Neural progenitor cell (in vitro differentiated cells): Measurements from ENCODE around the gene POMZP3. TPM values are rescaled to one million over a fixed set of nuclear protein-coding genes. Genes with fewer than 3 reads are reported as not detected.
"Not testable (repeated sequence)": the region's sequence is repeated elsewhere in the genome, so short reads cannot be mapped to it uniquely, and the experiment has no call there.

Experiments used
- DNase-seq: peaks from one replicate; pipeline ENCODE4 v3.0.0-alpha.2; 2016; ENCODE audit warnings: low spot score
- H2AFZ ChIP-seq: fragments of 200-600 bp; sonication (generic); replicated peaks from 2 replicates; pipeline ENCODE4 v1.6.1; 2016; ENCODE audit warnings: antibody characterized with exemption
- H3F3A ChIP-seq: fragments of 200-600 bp; sonication (generic); 2 replicates; pipeline ENCODE4 v1.6.1; 2016; ENCODE audit warnings: antibody characterized with exemption, low read depth
- H3K27ac ChIP-seq: fragments of 200-600 bp; sonication (generic); 2 replicates; pipeline ENCODE4 v1.5.1; 2016; ENCODE audit warnings: mild to moderate bottlenecking
- H3K27me3 ChIP-seq: fragments of 200-600 bp; sonication (generic); 2 replicates; pipeline ENCODE4 v1.6.1; 2016; ENCODE audit warnings: mild to moderate bottlenecking, moderate library complexity
- H3K36me3 ChIP-seq: fragments of 200-600 bp; sonication (generic); 2 replicates; pipeline ENCODE4 v1.5.1; 2016
- H3K4me1 ChIP-seq: fragments of 200-600 bp; sonication (generic); 2 replicates; pipeline ENCODE4 v1.6.1; 2016; ENCODE audit warnings: mixed run types
- H3K4me2 ChIP-seq: fragments of 200-600 bp; sonication (generic); 2 replicates; pipeline ENCODE4 v1.6.1; 2016
- H3K4me3 ChIP-seq: fragments of 200-600 bp; sonication (generic); 2 replicates; pipeline ENCODE4 v1.5.1; 2016
- H3K79me2 ChIP-seq: fragments of 200-600 bp; sonication (generic); 2 replicates; pipeline ENCODE4 v1.6.1; 2016; ENCODE audit warnings: low read depth
- H3K9ac ChIP-seq: fragments of 200-600 bp; sonication (generic); 2 replicates; pipeline ENCODE4 v1.6.1; 2016
- H3K9me3 ChIP-seq: fragments of 200-600 bp; sonication (generic); 2 replicates; pipeline ENCODE4 v1.5.1; 2016; ENCODE audit warnings: low read depth
- H4K20me1 ChIP-seq: fragments of 200-600 bp; sonication (generic); 2 replicates; pipeline ENCODE4 v1.6.1; 2016; ENCODE audit warnings: low read depth
- H3K27ac Mint-ChIP-seq: 3 replicates; pipeline ENCODE4 v1.8.0; 2021; ENCODE audit warnings: mixed read lengths
- H3K27me3 Mint-ChIP-seq: 2 replicates; pipeline ENCODE4 v1.8.0; 2022; ENCODE audit warnings: low read depth, mild to moderate bottlenecking, inconsistent platforms, moderate library complexity, mixed read lengths; ENCODE audit not compliant: insufficient read depth
- H3K36me3 Mint-ChIP-seq: 3 replicates; pipeline ENCODE4 v1.8.0; 2021; ENCODE audit warnings: mixed read lengths
- H3K4me1 Mint-ChIP-seq: 3 replicates; pipeline ENCODE4 v1.8.0; 2021; ENCODE audit warnings: mixed read lengths
- H3K4me3 Mint-ChIP-seq: 3 replicates; pipeline ENCODE4 v1.8.0; 2021; ENCODE audit warnings: mild to moderate bottlenecking, moderate library complexity, mixed read lengths
- H3K9me3 Mint-ChIP-seq: 3 replicates; pipeline ENCODE4 v1.8.0; 2020; ENCODE audit warnings: mixed read lengths
- CTCF ChIP-seq: fragments of 200-600 bp; sonication (generic); IDR thresholded peaks from 2 replicates; pipeline ENCODE4 v1.5.1; 2017; ENCODE audit warnings: antibody characterized with exemption, mild to moderate bottlenecking
- total RNA-seq: library from RNA; depleted of rRNA; stranded (reverse); fragments of >200 nt; gene quantifications from 2 replicates; pipeline ENCODE4 v1.2.3, GENCODE V29; 2015; ENCODE audit warnings: low replicate concordance

The POMZP3 gene
- total RNA-seq, 1 donor from 2014 or later, result 0.37 TPM

- not testable (repeated sequence) for H3K9me3 Mint-ChIP-seq, H3F3A ChIP-seq, H3K4me2 ChIP-seq, H4K20me1 ChIP-seq, H2AFZ ChIP-seq, H3K36me3 Mint-ChIP-seq, H3K4me1 ChIP-seq, H3K4me1 Mint-ChIP-seq, H3K79me2 ChIP-seq, H3K27me3 Mint-ChIP-seq, H3K9me3 ChIP-seq, H3K9ac ChIP-seq, H3K4me3 ChIP-seq, H3K27ac Mint-ChIP-seq, H3K27me3 ChIP-seq, H3K36me3 ChIP-seq, H3K4me3 Mint-ChIP-seq, H3K27ac ChIP-seq
- TF ChIP-seq CTCF, result peak; percentile 56
- DNase-seq, result peak; percentile 2
Measured at GRCh38 chr7:76637061-76637691, 10.1 kb upstream of the POMZP3 start.

- H3K27me3 Mint-ChIP-seq, H3K36me3 ChIP-seq, H3K79me2 ChIP-seq, H3K27me3 ChIP-seq, H3K4me1 Mint-ChIP-seq, H3K27ac ChIP-seq, H3K9me3 ChIP-seq, H3F3A ChIP-seq, H2AFZ ChIP-seq, H3K36me3 Mint-ChIP-seq, H3K4me1 ChIP-seq, H4K20me1 ChIP-seq, H3K9me3 Mint-ChIP-seq: not testable (repeated sequence)
- Histone ChIP-seq H3K9ac (peak overlapping the region; percentile 79), H3K4me3 (peak overlapping the region; percentile 56), H3K4me2 (peak overlapping the region; percentile 74)
- DNase-seq, result peak; percentile 28
- H3K4me3 Mint-ChIP-seq, result peak overlapping the region; percentile 94
- H3K27ac Mint-ChIP-seq, result peak overlapping the region; percentile 95
Measured at GRCh38 chr7:76626581-76626980, 498 bp downstream of the POMZP3 start.

- not testable (repeated sequence) for H3K4me3 Mint-ChIP-seq, H3K36me3 Mint-ChIP-seq, H3K27ac ChIP-seq, H3K79me2 ChIP-seq, H3K27me3 ChIP-seq, H3K4me1 Mint-ChIP-seq, H4K20me1 ChIP-seq, H3K27ac Mint-ChIP-seq, H3K9me3 Mint-ChIP-seq, H3K4me1 ChIP-seq, H3F3A ChIP-seq, DNase-seq, H3K9me3 ChIP-seq, H3K9ac ChIP-seq, H3K4me3 ChIP-seq, H3K36me3 ChIP-seq, H2AFZ ChIP-seq, H3K27me3 Mint-ChIP-seq, H3K4me2 ChIP-seq
Measured at GRCh38 chr7:76619439-76620190, 7.5 kb downstream of the POMZP3 start.

GRCh38 chr7:76613783-76614182 lies 13.3 kb downstream of the POMZP3 start:
- not testable (repeated sequence) for H3K36me3 Mint-ChIP-seq

GRCh38 chr7:76612232-76612631 lies 14.8 kb downstream of the POMZP3 start:
- H3K4me1 ChIP-seq, H3K27ac ChIP-seq, H3F3A ChIP-seq, H3K36me3 Mint-ChIP-seq, H2AFZ ChIP-seq, H3K4me3 ChIP-seq, H3K9ac ChIP-seq, H3K9me3 Mint-ChIP-seq, H3K27me3 ChIP-seq, H4K20me1 ChIP-seq, DNase-seq, H3K4me1 Mint-ChIP-seq, H3K4me2 ChIP-seq, H3K27ac Mint-ChIP-seq, H3K36me3 ChIP-seq, H3K9me3 ChIP-seq, H3K4me3 Mint-ChIP-seq, H3K79me2 ChIP-seq, H3K27me3 Mint-ChIP-seq: not testable (repeated sequence)

More at GRCh38 chr7:76613783-76614182, 13.3 kb downstream of the POMZP3 start:
- not testable (repeated sequence) for H3K4me3 ChIP-seq, H3K4me1 Mint-ChIP-seq, H3K27ac Mint-ChIP-seq, H3K27ac ChIP-seq, H3K27me3 Mint-ChIP-seq, H3K4me1 ChIP-seq, H3K9me3 ChIP-seq, H4K20me1 ChIP-seq, H3K4me2 ChIP-seq, H3K9ac ChIP-seq, H3K9me3 Mint-ChIP-seq, H3F3A ChIP-seq, DNase-seq, H2AFZ ChIP-seq, H3K4me3 Mint-ChIP-seq, H3K36me3 ChIP-seq, H3K79me2 ChIP-seq, H3K27me3 ChIP-seq

GRCh38 chr7:76609864-76610263 lies 17.2 kb downstream of the POMZP3 start:
- H3K4me3 Mint-ChIP-seq, H3K4me1 ChIP-seq, H3K9me3 Mint-ChIP-seq, H3K4me1 Mint-ChIP-seq, H3K4me3 ChIP-seq, H3K27ac Mint-ChIP-seq, H4K20me1 ChIP-seq, H3K79me2 ChIP-seq, H3K4me2 ChIP-seq, H2AFZ ChIP-seq, H3K9ac ChIP-seq, H3K27ac ChIP-seq, H3K36me3 ChIP-seq, H3K9me3 ChIP-seq, H3K36me3 Mint-ChIP-seq, H3K27me3 Mint-ChIP-seq, DNase-seq, H3F3A ChIP-seq, H3K27me3 ChIP-seq: not testable (repeated sequence)

GRCh38 chr7:76608469-76608868 lies 18.6 kb downstream of the POMZP3 start:
- H3F3A ChIP-seq, H3K36me3 ChIP-seq, H3K27ac Mint-ChIP-seq: not testable (repeated sequence)

More at GRCh38 chr7:76608469-76608868, 18.6 kb downstream of the POMZP3 start:
- H3K4me3 Mint-ChIP-seq, H2AFZ ChIP-seq, H3K27me3 Mint-ChIP-seq, H4K20me1 ChIP-seq, H3K4me1 Mint-ChIP-seq, H3K9ac ChIP-seq, H3K9me3 Mint-ChIP-seq, H3K27me3 ChIP-seq, H3K79me2 ChIP-seq, H3K27ac ChIP-seq, DNase-seq, H3K9me3 ChIP-seq, H3K4me1 ChIP-seq, H3K36me3 Mint-ChIP-seq, H3K4me3 ChIP-seq, H3K4me2 ChIP-seq: not testable (repeated sequence)
